Activated T-helper 9 cell treated with anti-CD3 and anti-CD28 coated beads, Interleukin-2, amount 50 U/mL, for 16 hours (primary cell): Measurements from ENCODE around the gene UTP4.
"Not testable (repeated sequence)": the region's sequence is repeated elsewhere in the genome, so short reads cannot be mapped to it uniquely, and the experiment has no call there.

ENCODE experiments used
- DNase-seq: peaks from one replicate; pipeline ENCODE4 v3.0.0-alpha.2; 2020; ENCODE audit warnings: low read depth

UTP4 gene

DNA sequence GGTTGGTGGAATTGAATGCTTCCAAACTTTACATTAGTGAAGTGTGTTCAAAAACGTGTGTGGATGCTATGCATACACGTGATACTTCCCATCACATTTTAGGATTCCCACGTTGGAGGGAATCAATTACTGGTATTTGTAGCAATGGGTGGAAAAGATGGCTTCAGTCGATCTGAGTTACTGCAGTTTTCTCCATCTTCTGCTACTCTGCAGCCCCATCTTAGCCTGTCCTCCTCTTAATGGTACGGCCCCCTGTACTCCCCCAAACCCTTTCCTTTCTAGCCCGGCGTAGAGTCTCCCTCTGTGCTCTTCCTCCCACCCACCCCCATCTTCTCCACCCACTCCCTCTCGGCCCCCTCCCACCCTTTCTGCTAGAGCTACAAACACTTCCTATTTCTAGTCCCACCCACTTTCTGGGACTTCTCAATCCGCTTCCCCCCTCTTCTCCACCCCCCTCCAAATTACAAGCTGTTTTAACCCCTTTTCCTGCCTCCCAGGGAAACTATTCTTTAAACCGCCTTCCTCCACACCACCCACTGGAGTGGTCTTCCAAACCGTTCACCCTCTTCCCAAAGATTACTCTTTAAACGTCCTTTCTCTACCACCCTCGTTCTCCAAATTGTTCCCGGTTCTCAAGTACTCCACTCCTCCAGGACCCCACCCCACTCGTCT is 1.1 kb upstream of the UTP4 start:
- DNase-seq, result no peak

DNA sequence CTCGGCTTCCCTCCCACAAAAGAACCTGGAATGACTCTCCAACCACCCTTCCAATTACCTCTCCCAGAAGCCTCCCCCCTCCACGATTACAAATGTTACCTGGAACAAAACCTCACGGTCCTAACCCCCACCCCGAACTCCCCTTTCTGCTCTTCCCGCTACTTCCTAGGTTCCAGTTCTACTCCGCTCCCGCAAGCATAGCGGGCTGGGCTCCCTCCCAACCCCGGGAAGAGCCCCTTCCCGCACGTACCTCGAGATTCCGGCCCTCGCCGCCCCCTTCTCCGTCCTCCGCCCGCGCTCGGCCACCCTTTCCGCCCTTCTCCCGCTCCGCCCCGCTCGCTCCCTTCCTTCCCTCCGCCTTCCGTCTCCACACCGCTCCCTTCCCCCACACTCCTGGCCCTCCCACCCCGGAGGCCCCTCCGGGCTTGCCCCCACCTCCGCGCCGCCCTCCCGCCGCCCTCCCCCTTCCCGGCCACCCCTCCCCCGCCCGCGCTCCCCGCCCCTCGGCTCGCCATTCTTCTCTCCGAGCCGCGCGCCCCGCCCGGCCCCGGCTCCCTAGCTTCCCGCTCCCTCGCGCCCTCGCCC is 518 bp upstream of the UTP4 start:
- peak; percentile 65 for DNase-seq

DNA sequence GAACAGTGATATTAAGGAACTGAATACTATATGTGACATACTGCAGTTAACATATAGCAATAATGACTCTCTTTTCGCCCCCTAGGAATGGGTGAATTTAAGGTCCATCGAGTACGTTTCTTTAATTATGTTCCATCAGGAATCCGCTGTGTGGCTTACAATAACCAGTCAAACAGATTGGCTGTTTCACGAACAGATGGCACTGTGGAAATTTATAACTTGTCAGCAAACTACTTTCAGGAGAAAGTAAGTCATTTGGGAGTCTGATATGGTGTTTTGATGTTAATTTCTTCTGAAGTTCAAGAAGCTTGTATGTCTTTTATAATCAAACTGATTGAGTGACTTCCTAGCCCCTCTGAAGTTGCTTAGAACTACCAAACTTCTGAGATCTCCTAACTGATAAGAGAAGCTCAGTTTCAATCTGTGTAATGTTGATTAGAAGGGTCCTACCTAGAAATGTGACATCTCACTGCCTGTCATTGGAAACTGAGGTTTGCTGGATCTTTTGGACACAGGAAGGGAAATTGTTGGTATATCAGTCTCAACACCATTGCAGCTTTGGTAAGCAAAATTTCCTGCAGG is 1.0 kb downstream of the UTP4 start:
- no peak for DNase-seq

DNA sequence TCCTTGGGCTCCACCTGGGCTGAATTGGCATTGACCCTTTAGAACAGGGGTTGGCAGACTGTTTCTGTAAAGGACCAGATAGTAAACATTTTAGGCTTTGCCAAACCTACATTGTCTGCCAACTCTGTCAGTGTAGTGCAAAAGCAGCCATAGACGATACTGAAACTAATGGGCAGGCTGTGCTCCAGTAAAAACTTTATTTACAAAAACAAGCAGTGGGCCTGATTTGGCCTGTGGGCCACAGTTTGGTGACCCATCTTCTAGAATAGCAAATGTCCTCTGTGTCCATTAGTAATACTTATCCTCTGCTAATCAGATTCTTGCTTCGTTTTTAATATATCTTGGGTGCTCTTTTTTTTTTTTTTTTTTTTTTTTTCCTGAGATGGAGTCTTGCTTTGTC is 6.2 kb downstream of the UTP4 start:
- no peak for DNase-seq

DNA sequence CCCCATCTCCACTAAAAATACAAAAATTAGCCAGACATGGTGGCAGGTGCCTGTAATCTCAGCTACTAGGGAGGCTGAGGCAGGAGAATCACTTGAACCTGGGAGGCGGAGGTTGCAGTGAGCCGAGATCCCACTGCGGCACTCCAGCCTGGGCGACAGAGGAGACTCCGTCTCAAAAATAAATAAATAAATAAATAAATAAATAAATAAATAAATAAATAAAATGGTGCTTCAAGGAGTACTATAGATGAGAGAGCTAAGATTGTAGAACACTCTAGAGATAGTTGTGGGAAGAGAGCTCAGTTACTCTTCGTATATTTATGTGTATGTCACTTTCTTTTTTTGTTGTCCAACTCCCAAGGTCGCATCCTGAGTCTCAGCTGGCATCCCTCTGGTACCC is 7.0 kb downstream of the UTP4 start:
- not testable (repeated sequence) for DNase-seq

DNA sequence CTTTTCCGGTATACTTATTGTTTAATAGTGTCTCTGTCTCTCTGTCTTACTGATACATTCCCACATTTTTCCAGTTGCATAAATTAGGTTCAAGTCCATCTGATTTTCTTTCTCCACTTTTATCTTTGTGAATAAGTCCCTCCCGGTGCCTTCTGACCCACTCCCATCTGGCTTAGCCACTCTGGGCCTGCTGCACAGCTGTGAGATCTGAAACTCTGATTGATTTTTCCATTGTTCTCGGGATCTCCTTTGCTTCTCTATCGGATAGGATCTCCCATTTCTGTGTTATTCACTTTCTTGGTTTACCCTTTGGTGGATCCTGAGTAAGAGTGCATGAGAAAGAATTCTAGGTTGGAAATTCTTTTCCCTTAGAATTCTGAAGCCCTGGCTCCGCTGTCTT is 8.6 kb downstream of the UTP4 start:
- DNase-seq, result no peak

DNA sequence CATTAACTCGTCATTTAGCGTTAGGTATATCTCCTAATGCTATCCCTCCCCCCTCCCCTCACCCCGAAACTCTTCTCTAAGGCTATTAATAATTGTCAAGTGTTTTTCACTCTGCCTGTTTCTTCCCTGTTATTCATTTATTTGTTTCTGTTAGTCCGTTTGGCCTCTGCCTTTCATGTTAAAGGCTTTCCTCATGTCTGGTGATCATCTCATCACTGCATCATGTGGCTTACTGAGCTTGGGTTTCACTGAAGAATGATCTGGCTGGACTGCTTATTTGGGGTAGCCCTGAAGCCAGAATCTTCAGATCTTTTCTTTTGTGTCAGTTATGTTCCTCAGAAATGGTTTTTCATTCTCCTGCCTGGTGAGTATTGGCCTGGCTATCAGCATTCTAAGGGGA is 9.5 kb downstream of the UTP4 start:
- no peak for DNase-seq

DNA sequence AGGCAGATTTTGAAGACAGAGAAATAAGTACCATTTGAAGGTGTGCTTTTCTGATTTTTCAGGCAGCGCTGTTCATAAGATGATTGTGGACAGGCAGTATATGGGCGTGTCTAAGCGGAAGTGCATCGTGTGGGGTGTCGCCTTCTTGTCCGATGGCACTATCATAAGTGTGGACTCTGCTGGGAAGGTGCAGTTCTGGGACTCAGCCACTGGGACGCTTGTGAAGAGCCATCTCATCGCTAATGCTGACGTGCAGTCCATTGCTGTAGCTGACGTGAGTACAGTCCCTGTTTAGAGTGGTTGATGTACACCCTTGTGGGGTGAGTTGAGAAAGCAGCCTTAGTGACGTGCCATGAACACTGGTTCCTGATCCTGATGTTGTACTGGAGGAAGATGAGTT is 10.7 kb downstream of the UTP4 start:
- no peak for DNase-seq

DNA sequence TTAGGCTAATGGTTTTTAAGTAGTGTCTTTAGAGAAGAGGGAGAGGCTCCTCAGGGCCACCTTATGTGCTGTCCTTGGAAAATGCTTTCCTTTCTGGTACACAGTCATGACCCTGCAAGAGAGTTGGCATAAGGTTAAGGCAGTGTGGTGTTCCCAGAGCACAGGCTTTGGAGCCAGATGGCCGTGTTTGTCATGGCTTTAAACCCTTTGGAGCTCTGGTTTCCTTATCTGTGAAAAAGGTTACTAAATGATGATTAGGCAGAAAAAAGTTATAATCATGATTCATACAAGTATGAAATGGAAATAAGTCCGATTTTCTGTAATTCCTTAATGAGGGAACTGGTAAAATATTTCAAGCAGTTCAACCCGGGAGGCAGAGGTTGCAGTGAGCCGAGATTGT is 13.2 kb downstream of the UTP4 start:
- no peak for DNase-seq

DNA sequence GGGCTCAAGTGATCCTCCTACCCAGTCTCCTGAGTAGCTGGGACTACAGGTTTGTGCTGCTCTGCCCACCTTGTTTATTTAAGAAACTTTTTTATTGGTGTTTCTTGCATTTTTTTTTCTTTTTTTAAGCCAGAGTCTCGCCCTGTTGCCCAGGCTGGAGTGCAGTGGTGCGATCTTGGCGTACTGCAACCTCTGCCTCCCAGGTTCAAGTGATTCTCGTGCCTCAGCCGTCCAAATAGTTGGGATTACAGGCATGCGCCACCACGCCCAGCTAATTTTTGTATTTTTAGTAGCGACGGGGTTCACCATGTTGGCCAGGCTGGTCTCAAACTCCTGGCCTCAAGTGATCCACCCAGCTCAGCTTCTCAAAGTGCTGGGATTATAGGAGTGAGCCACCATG is 17.2 kb downstream of the UTP4 start:
- not testable (repeated sequence) for DNase-seq

DNA sequence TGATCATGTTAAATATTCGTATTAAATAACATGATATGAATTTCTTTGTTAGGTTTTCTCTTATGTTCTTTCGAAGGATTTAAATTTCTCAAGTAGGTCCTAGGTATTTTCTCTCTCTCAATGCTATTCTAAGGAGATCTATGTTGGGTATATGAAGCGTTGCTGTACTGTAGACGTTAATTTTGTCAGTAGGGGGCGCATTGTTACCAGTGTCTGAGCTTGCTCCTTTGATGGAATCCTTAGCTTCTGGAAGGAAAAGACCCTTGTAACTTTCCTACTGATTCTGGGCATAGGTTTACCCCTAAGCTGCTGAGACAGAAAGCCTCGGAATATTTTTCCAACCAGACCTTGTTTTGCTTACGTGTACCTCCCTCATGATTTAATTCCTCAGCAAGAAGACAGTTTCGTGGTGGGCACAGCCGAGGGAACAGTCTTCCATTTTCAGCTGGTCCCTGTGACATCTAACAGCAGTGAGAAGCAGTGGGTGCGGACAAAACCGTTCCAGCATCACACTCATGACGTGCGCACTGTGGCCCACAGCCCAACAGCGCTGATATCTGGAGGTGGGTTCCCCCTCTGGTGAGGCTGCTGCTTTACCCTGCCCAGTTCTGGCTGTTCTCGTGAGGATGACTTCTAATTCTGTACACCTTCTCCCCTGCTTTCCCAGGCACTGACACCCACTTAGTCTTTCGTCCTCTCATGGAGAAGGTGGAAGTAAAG is 17.9 kb downstream of the UTP4 start:
- no peak for DNase-seq

DNA sequence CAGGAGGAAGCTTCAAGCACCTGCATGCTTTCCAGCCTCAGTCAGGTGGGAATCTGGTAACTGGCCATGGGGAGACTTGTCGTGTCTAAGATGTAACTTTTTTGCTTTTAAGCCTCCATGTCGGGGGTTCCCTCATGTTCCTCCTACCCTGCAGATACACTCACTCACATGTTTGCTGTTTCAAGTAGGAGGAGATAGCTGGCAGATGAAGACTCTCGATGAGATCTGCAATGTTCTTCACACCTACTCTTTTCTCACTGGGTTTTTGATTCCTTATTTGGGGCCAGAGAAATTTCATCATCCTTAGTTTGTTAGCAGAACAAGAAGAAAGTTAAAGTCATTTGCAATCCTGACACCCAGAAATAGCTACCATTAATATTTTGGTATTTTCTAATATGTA is 24.7 kb downstream of the UTP4 start:
- DNase-seq, result no peak

DNA sequence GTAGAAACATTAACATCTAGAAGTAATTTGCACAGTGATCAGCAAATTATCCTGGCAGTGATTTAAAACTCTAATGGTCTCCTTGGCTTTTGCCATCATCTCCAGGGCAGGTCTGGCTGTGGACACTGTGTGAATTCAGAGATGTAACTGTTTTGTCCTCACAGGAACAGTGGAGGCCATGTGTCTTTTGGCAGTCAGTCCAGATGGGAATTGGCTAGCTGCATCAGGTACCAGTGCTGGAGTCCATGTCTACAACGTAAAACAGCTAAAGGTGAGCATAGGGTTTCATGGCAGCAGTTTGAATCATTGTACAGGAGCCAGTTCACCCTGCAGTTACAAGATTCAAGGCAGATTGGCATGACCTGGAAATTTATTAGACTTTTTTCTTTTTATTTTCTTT is 27.7 kb downstream of the UTP4 start:
- DNase-seq, result no peak

DNA sequence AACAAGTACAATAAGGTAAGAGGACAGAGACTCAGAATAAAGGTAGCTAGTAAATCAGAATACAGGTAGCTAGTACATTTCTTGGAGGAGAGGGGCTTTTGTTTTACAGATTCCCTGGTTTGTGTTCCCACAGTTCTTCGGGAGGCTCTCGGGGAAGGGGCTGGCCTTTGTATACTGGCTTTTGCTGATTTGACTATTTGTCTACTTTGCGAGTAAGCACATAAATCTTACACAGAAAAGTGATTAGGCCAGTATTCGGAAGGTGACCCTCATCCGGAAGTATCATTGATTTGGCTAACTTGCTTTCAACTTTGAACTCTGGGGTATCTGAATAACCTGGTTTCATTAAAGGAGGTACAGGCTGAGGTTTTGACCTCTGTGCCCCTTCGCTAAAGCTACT is 33.1 kb downstream of the UTP4 start:
- DNase-seq, result no peak

DNA sequence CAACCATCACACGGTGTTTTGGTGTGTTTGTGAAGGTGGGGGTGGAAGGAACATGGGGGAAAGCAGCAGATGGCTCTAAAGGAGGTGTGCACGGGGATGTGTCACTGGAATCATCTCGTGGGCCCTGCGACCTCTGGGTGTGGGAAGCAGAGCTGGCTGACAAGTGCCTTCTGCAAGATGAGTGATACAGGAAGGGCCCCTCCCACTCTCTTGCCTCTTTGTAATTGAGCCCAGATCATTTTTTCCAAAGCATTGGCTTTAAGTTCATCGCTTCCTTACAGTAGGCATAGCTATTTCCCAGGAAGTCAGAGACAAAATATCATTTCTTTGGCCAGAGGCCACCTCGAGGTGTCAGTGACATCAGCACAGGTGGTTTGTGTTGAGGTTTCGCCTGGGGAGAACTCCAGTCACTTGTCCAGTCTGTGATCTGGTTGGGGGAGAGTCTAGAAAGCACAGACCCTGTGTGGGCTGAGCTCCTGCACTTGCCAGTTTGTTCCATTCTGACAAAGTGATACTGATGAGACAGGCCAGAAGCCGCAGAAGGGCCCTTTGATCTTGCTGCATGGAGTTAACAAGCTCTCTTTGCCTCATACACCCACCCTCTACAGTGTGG is 33.9 kb downstream of the UTP4 start:
- DNase-seq, result peak; percentile 58

DNA sequence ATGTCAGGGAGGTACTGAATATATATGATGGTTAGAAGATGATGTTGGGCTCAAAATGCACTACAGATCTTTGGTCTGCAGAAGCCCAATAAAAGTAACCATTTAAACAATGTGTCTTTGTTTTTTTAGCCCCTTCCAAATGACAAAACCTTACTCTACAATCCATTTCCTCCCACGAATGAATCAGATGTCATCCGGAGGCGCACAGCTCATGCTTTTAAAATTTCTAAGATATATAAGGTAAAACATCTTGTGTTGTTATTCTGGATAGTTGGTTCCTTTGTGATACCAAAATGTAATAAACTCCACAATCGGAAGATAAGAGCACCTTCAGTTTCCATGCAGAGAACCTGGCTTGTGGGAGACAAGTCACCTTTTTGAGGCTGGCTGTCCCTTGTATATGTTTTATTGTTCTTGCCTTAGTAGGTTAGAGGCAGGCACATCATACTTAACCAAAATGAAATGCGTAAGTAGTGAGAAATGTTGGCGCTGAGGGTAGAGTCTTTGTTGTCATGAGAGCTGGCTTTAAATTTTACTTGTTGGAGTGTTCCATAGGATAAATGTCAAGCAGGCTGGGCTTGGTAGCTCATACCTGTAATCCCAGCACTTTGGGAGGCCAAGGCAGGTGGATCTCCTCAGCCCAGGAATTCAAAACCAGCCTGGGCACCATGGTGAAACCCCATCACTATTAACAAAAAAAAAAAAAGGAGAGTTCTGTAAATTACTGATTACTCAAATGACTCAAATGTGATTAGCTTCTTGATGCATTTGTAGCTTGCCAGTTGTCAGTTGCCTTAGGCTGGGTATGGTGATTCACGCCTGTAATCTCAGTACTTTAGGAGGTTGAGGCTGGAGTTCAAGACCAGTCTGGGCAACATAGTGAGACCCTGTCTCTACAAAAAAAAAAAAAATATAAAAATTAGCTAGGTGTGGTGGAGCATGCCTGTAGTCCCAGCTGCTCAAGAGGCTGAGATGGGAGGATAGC is 34.8 kb downstream of the UTP4 start:
- DNase-seq, result no peak

DNA sequence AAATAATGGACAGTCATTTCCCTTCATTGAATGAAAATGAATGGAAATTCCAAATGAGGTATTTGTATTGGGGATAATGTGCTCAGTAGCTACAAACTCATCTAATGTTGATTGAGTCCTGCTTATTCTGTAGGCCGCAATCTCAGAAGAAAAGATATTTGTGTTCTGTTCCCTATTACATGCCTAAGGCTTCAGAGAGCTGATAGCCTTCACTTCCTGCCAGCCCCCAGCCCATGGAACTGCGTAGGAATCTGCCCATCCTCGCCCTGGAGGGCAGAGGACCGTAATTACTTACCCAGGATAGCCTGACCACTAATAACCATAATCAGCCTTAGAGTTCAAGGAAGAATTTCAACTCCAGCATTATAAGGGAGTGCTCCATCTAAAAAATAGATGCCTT is 36.6 kb downstream of the UTP4 start:
- DNase-seq, result no peak

DNA sequence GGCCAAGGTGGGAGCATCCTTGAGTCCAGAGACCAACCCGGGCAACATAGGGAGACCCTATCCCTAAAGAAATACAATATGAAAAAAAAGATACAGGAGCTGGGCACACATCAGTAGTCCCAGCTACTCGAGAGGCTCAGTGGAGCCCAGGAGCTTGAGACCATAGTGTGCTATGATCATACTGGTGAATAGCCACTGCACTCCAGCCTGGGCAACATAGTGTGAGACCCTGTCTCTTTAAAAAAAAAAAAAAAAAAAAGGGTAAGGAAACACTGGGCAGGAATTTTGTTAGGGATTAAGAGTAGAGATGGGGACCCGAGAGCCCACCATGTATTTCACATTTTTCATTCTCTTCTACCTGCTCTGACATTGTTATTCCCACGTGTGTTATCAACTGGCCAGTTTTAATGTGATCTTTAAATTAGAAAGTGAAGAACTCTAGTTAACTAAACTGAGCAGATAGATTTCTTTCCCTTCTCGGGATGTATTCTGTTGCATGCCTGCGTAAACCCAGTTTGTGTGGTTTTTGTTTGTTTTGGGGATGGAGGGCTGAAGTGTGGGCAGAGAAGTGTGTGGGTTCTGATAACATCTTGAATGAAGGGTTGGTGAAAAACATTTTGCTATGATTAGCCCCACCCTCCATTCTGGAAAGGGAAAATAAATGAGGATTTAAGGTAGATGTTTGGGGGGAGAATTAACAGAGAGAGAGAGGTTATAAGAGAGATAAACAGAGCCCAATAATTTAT is 37.3 kb downstream of the UTP4 start:
- no peak for DNase-seq

DNA sequence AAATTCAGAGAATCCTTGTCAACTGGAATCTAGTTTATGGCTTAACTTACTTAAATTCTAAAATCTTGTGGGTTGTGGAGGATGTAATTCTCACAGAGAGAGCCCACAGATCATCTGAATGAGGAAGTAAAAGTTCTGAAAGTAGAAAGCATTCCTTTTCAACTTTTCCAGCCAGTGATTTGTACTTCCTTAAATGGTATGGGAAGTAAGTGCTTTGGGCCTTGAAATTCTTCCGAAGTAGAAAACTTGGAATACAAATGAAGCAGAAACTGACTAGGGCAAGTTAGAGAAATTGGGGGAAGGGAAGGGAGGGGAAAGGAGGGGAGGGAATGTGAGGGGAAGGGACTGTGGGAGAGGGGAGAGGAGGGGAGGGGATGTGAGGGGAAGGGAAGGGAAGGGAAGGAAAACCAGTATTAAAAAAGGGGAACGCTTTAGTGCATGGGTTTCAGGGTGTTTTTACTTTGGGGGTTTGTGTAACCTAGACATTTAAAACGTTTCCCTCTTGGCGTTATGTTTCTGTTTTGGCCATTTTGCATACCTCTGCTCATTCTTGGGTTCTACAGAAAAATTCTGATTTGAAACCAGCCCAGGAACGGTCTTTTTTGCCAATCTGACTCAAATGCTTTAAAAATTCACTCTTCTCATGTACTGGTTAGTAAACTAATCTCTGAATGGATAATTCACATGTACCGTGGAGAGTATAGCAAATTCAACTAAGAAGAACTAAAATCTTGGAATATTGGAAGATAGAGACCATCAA is 39.1 kb downstream of the UTP4 start:
- no peak for DNase-seq
